K562 (cell line): ENCODE measurements around the gene MDP1. TPM values are rescaled to one million over a fixed set of nuclear protein-coding genes. Genes with fewer than 3 reads are reported as not detected.

ENCODE experiments used
- ATF1 ChIP-seq, 2 experiments: fragments of 450-650 bp in 1 of 2; IDR thresholded peaks; 2 replicates each; pipeline ENCODE4 v1.6.1; 2016; ENCODE audit warnings: missing compliant biosample characterization in 1 of 2, missing genetic modification characterization in 1 of 2
- BCOR ChIP-seq: fragments of 450-650 bp; IDR thresholded peaks from 2 replicates; pipeline ENCODE4 v1.6.1; 2016
- BRD9 ChIP-seq: fragments of 450-650 bp; IDR thresholded peaks from 2 replicates; pipeline ENCODE4 v1.6.1; 2018; ENCODE audit warnings: low read depth; ENCODE audit not compliant: partially characterized antibody
- DACH1 ChIP-seq: fragments of 450-650 bp; IDR thresholded peaks from 2 replicates; pipeline ENCODE4 v1.6.1; 2018; ENCODE audit not compliant: partially characterized antibody
- EGR1 ChIP-seq: fragments of 450-650 bp; conservative IDR thresholded peaks from 2 replicates; pipeline ENCODE4 v1.6.1; 2017; ENCODE audit warnings: mild to moderate bottlenecking
- ETV1 ChIP-seq: fragments of 450-650 bp; conservative IDR thresholded peaks from 2 replicates; pipeline ENCODE4 v1.6.1; 2016; ENCODE audit warnings: missing genetic modification characterization, control low read depth, low read depth, missing compliant biosample characterization
- FOSL1 ChIP-seq: fragments of 200-800 bp; sonication (Bioruptor generic); conservative IDR thresholded peaks from 2 replicates; pipeline ENCODE4 v1.6.1; 2016; ENCODE audit warnings: missing genetic modification characterization, missing compliant biosample characterization
- HCFC1 ChIP-seq: IDR thresholded peaks from 2 replicates; pipeline ENCODE4 v1.6.1; 2012; ENCODE audit warnings: low read depth, low read length, improper control_type of control experiment
- JUN ChIP-seq, 2 experiments: sonication (generic) in 1 of 2; formaldehyde crosslinking in 1 of 2; IDR thresholded peaks; 2 replicates each; pipeline versions ENCODE4 v1.6.1 to v1.8.0; 2012 to 2022; ENCODE audit warnings: borderline replicate concordance in 2 of 2, mild to moderate bottlenecking in 2 of 2, improper control_type of control experiment in 1 of 2, low read depth in 1 of 2, low read length in 1 of 2, missing genetic modification reagents in 1 of 2
- KLF16 ChIP-seq: IDR thresholded peaks from 2 replicates; pipeline ENCODE4 v1.6.1; 2016; ENCODE audit warnings: antibody characterized with exemption
- PHF8 ChIP-seq: fragments of 200-600 bp; sonication (generic); IDR thresholded peaks from 2 replicates; pipeline ENCODE4 v1.6.1; 2012; ENCODE audit warnings: mixed run types, mild to moderate bottlenecking, inconsistent platforms, low read length, moderate library complexity, borderline replicate concordance
- POLR2A ChIP-seq: fragments of 450-650 bp; conservative IDR thresholded peaks from 2 replicates; pipeline ENCODE4 v1.6.1; 2016
- PPARD ChIP-seq: fragments of 250-450 bp; sonication (Bioruptor Pico); IDR thresholded peaks from 2 replicates; pipeline ENCODE4 v1.8.0; 2022; ENCODE audit warnings: inconsistent platforms, mild to moderate bottlenecking, moderate library complexity
- RBM34 ChIP-seq: fragments of 200-400 bp; formaldehyde crosslinking; IDR thresholded peaks from 2 replicates; pipeline ENCODE4 v1.6.1; 2018; ENCODE audit warnings: low read length, borderline replicate concordance; ENCODE audit not compliant: insufficient read depth
- SMARCE1 ChIP-seq: fragments of 450-650 bp; IDR thresholded peaks from 2 replicates; pipeline ENCODE4 v1.7.1; 2016; ENCODE audit warnings: mild to moderate bottlenecking
- TAF9B ChIP-seq: fragments of 450-650 bp; IDR thresholded peaks from 2 replicates; pipeline ENCODE4 v1.6.1; 2018; ENCODE audit warnings: mild to moderate bottlenecking; ENCODE audit not compliant: partially characterized antibody
- TCF7 ChIP-seq: sonication (generic); IDR thresholded peaks from 2 replicates; pipeline ENCODE4 v1.6.1; 2016; ENCODE audit warnings: antibody characterized with exemption, borderline replicate concordance
- TEAD1 ChIP-seq, 2 experiments: fragments of 450-650 bp in 1 of 2; sonication (generic) in 1 of 2; formaldehyde crosslinking; IDR thresholded peaks; 2 replicates each; pipeline versions ENCODE4 v1.4.0 to v1.8.0; 2020 to 2022; ENCODE audit warnings: mild to moderate bottlenecking in 2 of 2, missing genetic modification reagents in 1 of 2
- THAP7 ChIP-seq: fragments of 250-450 bp; sonication (Bioruptor Pico); IDR thresholded peaks from 2 replicates; pipeline ENCODE4 v1.5.0; 2021
- THRAP3 ChIP-seq: fragments of 450-650 bp; IDR thresholded peaks from 2 replicates; pipeline ENCODE4 v1.6.1; 2016; ENCODE audit warnings: mild to moderate bottlenecking, inconsistent platforms, borderline replicate concordance
- TRIM24 ChIP-seq, 2 experiments: fragments of 450-650 bp; IDR thresholded peaks; 2 replicates each; pipeline ENCODE4 v1.6.1; 2016
- YBX1 ChIP-seq: fragments of 450-650 bp; IDR thresholded peaks from 2 replicates; pipeline ENCODE4 v1.7.1; 2016; ENCODE audit warnings: mild to moderate bottlenecking
- ZNF134 ChIP-seq: fragments of 250-450 bp; sonication (Bioruptor Pico); conservative IDR thresholded peaks from 2 replicates; pipeline ENCODE4 v1.4.0; 2020
- ZNF24 ChIP-seq: fragments of 450-650 bp; IDR thresholded peaks from 2 replicates; pipeline ENCODE4 v1.6.1; 2016
- ZSCAN29 ChIP-seq: fragments of 450-650 bp; IDR thresholded peaks from 2 replicates; pipeline ENCODE4 v1.6.1; 2017
- polyA plus RNA-seq, 8 experiments: library from polyadenylated mRNA; depleted of rRNA in 4 of 8; stranded (reverse) in 5 of 8; unstranded in 3 of 8; fragments of >200 nt; fragmentation: Nextera tagmentation in 2 of 8; fragmentation: Illumina TruSeq in 1 of 8; extraction: Ambion mirVana in 2 of 8; extraction: Trizol in 1 of 8; gene quantifications; 2 replicates each; pipeline versions ENCODE4 v1.2.1 to v1.2.3, GENCODE V29; 2011 to 2014; ENCODE audit warnings: inconsistent platforms in 1 of 8, missing spikeins in 1 of 8
- total RNA-seq, 7 experiments: library from RNA; depleted of rRNA in 6 of 7; stranded (reverse); fragments of >200 nt in 6 of 7; fragmentation: Illumina TruSeq in 2 of 7; extraction: Trizol in 2 of 7; gene quantifications; 2 replicates each; pipeline versions ENCODE4 v1.2.1 to v1.2.3, GENCODE V29; 2011 to 2021; ENCODE audit warnings: low replicate concordance in 1 of 7
- TF ChIP-seq, protein P1 (sequence below): fragments of 150-350 bp; conservative IDR thresholded peaks from 2 replicates; pipeline ENCODE4 v1.6.1; 2014; ENCODE audit warnings: low read length
- TF ChIP-seq, protein P2 (sequence below): fragments of 250-450 bp; sonication (Bioruptor Pico); IDR thresholded peaks from 2 replicates; pipeline ENCODE4 v1.4.0; 2020; ENCODE audit warnings: mild to moderate bottlenecking, moderate library complexity

The MDP1 gene
- total and polyA plus RNA-seq, 9 of the 15 experiments (the other 6 are each of a cell fraction or from before 2014, with no cell fraction given) = 2.7 to 29.6 (median 11.0) TPM

GRCh38 chr14:24195186-24196070, 20.4 kb downstream of the MDP1 start, which contains the start of gene TM9SF1 (continued):
- peak; percentile 90 for TF ChIP-seq FOSL1
- peak; percentile 84 for TF ChIP-seq HCFC1
- no peak for TF ChIP-seq YBX1
- TF ChIP-seq ZSCAN29 = no peak
- no peak for TF ChIP-seq THRAP3
- no peak for TF ChIP-seq KLF16
- no peak for TF ChIP-seq RBM34
- no peak for TF ChIP-seq EGR1
- TF ChIP-seq, protein P1, sequence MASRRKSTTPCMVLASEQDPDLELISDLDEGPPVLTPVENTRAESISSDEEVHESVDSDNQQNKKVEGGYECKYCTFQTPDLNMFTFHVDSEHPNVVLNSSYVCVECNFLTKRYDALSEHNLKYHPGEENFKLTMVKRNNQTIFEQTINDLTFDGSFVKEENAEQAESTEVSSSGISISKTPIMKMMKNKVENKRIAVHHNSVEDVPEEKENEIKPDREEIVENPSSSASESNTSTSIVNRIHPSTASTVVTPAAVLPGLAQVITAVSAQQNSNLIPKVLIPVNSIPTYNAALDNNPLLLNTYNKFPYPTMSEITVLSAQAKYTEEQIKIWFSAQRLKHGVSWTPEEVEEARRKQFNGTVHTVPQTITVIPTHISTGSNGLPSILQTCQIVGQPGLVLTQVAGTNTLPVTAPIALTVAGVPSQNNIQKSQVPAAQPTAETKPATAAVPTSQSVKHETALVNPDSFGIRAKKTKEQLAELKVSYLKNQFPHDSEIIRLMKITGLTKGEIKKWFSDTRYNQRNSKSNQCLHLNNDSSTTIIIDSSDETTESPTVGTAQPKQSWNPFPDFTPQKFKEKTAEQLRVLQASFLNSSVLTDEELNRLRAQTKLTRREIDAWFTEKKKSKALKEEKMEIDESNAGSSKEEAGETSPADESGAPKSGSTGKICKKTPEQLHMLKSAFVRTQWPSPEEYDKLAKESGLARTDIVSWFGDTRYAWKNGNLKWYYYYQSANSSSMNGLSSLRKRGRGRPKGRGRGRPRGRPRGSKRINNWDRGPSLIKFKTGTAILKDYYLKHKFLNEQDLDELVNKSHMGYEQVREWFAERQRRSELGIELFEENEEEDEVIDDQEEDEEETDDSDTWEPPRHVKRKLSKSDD = no peak
- TF ChIP-seq THAP7 (CRISPR knock-in tag) = no peak
- TF ChIP-seq SMARCE1 = no peak
- no peak for TF ChIP-seq ZNF24
- TF ChIP-seq BCOR = no peak
- no peak for TF ChIP-seq PPARD (CRISPR knock-in tag)
- no peak for TF ChIP-seq TRIM24 (IDR thresholded peaks at IDR 0.05)
- TF ChIP-seq POLR2A = peak; percentile 80
- TF ChIP-seq TAF9B = peak; percentile 42
- peak; percentile 9; the same call in 1 of the 2 replicates for TF ChIP-seq JUN (IDR thresholded peaks at IDR 0.05; ENCODE audit: borderline replicate concordance, low read depth, low read length)
- TF ChIP-seq JUN (CRISPR knock-in tag; IDR thresholded peaks at IDR 0.05; ENCODE audit: borderline replicate concordance) = no peak
- peak; percentile 86 for TF ChIP-seq DACH1
- TF ChIP-seq BRD9 = no peak
- TF ChIP-seq, protein P2, sequence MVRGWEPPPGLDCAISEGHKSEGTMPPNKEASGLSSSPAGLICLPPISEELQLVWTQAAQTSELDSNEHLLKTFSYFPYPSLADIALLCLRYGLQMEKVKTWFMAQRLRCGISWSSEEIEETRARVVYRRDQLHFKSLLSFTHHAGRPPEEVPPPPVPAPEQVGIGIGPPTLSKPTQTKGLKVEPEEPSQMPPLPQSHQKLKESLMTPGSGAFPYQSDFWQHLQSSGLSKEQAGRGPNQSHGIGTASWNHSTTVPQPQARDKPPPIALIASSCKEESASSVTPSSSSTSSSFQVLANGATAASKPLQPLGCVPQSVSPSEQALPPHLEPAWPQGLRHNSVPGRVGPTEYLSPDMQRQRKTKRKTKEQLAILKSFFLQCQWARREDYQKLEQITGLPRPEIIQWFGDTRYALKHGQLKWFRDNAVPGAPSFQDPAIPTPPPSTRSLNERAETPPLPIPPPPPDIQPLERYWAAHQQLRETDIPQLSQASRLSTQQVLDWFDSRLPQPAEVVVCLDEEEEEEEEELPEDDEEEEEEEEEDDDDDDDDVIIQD (CRISPR knock-in tag) = no peak
- TF ChIP-seq PHF8 = peak; percentile 79; the same call in 1 of the 2 replicates
- TF ChIP-seq ETV1 = peak; percentile 65
- no peak for TF ChIP-seq ATF1 (CRISPR knock-in tag; IDR thresholded peaks at IDR 0.05)
- TF ChIP-seq ATF1 (tag; IDR thresholded peaks at IDR 0.05) = peak; percentile 97
- TF ChIP-seq TCF7 = no peak
- no peak for TF ChIP-seq ZNF134 (CRISPR knock-in tag)
- peak; percentile 22 to 50; a peak in 2 of 4 replicates for TF ChIP-seq TEAD1 (CRISPR knock-in tag; IDR thresholded peaks at IDR 0.05)
